ENCODE data around the gene DCC. TPM values are rescaled to one million over a fixed set of nuclear protein-coding genes. Genes with fewer than 3 reads are reported as not detected.

DCC gene
- total RNA-seq, 1 experiment from 2014 or later, result not detected

DNA sequence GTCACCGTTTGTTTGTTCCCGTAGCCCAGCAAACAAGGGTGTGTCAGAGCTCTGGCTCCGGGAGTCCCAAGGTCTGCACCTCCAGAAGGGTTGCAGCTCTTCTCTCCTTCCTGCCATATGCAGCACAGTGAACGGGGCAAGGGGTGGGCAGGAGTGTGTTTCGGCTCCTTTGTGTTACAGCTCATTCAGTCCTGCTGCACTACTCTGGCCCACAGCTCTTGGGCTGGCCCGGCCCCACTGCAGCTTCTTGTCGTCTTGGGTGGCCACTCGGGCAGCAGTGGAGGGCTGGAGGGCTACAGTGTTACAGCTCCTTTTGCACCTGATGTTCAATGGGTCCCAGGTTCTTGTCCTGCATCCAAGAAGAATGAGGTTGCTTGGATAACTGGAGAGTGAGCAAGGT lies 408.3 kb downstream of the DCC start:
- Histone ChIP-seq H3K4me3 (ENCODE audit: low read length) (no peak overlapping the region), H3K36me3 (ENCODE audit: low read depth, low read length) (no peaks in the 10 kb centered on the region), H2AFZ (ENCODE audit: low read length) (no peak overlapping the region), H3K4me1 (ENCODE audit: insufficient read depth, low read length) (no peaks in the 10 kb centered on the region), H3K27me3 (ENCODE audit: low read length) (peaks cover 9% of the 10 kb centered on the region; the same call in 1 of the 2 replicates), H4K20me1 (ENCODE audit: low read length) (no peaks in the 10 kb centered on the region), H3K4me2 (ENCODE audit: low read length) (no peak overlapping the region), H3K9ac (ENCODE audit: low read length) (no peak overlapping the region), H3F3A (ENCODE audit: low read length, unreplicated experiment) (no peaks in the 10 kb centered on the region), H3K9me3 (ENCODE audit: low read length) (no peaks in the 10 kb centered on the region), H3K9me2 (replicated peaks; ENCODE audit: low read length) (no peaks in the 10 kb centered on the region), H3K27ac (ENCODE audit: low read length) (no peak overlapping the region), H3K79me2 (ENCODE audit: low read length) (no peaks in the 10 kb centered on the region)
- ChIA-PET CTCF (no interaction called here), POLR2A (ENCODE audit: unreplicated experiment) (no interaction called here)
- ATAC-seq (no peak), DNase-seq (no peak)
- intact Hi-C loops (cut with micrococcal nuclease), result no loop called here
- BruUV-seq (replicated peaks), result no TSS peak
- TF ChIP-seq EZH2phosphoT487 (IDR thresholded peaks at IDR 0.05; ENCODE audit: borderline replicate concordance, low read length) (no peak), EZH2 (IDR thresholded peaks at IDR 0.05; ENCODE audit: low read length, unreplicated experiment) (no peak)
- TF ChIP-seq, protein P1, sequence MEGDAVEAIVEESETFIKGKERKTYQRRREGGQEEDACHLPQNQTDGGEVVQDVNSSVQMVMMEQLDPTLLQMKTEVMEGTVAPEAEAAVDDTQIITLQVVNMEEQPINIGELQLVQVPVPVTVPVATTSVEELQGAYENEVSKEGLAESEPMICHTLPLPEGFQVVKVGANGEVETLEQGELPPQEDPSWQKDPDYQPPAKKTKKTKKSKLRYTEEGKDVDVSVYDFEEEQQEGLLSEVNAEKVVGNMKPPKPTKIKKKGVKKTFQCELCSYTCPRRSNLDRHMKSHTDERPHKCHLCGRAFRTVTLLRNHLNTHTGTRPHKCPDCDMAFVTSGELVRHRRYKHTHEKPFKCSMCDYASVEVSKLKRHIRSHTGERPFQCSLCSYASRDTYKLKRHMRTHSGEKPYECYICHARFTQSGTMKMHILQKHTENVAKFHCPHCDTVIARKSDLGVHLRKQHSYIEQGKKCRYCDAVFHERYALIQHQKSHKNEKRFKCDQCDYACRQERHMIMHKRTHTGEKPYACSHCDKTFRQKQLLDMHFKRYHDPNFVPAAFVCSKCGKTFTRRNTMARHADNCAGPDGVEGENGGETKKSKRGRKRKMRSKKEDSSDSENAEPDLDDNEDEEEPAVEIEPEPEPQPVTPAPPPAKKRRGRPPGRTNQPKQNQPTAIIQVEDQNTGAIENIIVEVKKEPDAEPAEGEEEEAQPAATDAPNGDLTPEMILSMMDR (conservative IDR thresholded peaks at IDR 0.05; ENCODE audit: low read depth, low read length), result no peak

DNA sequence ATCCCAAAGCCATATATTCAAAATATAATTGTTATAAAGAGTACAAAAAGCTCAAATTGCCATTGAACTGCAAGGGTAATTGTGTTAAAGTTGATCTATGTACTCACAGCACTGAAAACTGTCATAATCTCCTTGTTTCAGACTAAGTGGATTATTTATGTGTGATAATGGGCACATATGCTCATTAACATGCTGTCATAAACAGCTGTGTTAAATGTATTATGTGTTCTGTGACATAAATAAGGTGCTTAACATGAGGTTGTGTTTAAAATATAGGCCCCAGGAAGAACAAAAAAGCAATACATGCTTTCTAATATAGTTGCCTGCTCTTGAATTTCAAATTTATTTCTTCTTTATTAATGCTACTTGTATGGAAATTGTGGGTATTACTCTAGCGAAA lies 409.5 kb downstream of the DCC start:
- no peaks in the 10 kb centered on the region for H3K9me3 ChIP-seq (ENCODE audit: low read length)
- peaks cover 9% of the 10 kb centered on the region; the same call in 1 of the 2 replicates for H3K27me3 ChIP-seq (ENCODE audit: low read length)
- no peak for ATAC-seq
- no peak overlapping the region for H3K4me3 ChIP-seq (ENCODE audit: low read length)
- no peak overlapping the region for H3K9ac ChIP-seq (ENCODE audit: low read length)
- ChIA-PET CTCF (no interaction called here), POLR2A (ENCODE audit: unreplicated experiment) (no interaction called here)
- intact Hi-C loops (cut with micrococcal nuclease), result no loop called here
- H2AFZ ChIP-seq (ENCODE audit: low read length), result no peak overlapping the region
- H3F3A ChIP-seq (ENCODE audit: low read length, unreplicated experiment), result no peaks in the 10 kb centered on the region
- no peak overlapping the region for H3K27ac ChIP-seq (ENCODE audit: low read length)
- no peaks in the 10 kb centered on the region for H3K4me1 ChIP-seq (ENCODE audit: insufficient read depth, low read length)
- H3K36me3 ChIP-seq (ENCODE audit: low read depth, low read length), result no peaks in the 10 kb centered on the region
- no peak for TF ChIP-seq EZH2 (IDR thresholded peaks at IDR 0.05; ENCODE audit: low read length, unreplicated experiment)
- TF ChIP-seq EZH2phosphoT487 (IDR thresholded peaks at IDR 0.05; ENCODE audit: borderline replicate concordance, low read length), result no peak
- TF ChIP-seq, protein P1 (conservative IDR thresholded peaks at IDR 0.05; ENCODE audit: low read depth, low read length), result no peak
- H3K9me2 ChIP-seq (replicated peaks; ENCODE audit: low read length), result no peaks in the 10 kb centered on the region
- H4K20me1 ChIP-seq (ENCODE audit: low read length), result no peaks in the 10 kb centered on the region
- no peak for DNase-seq
- H3K4me2 ChIP-seq (ENCODE audit: low read length), result no peak overlapping the region
- H3K79me2 ChIP-seq (ENCODE audit: low read length), result no peaks in the 10 kb centered on the region
- BruUV-seq (replicated peaks), result no TSS peak

DNA sequence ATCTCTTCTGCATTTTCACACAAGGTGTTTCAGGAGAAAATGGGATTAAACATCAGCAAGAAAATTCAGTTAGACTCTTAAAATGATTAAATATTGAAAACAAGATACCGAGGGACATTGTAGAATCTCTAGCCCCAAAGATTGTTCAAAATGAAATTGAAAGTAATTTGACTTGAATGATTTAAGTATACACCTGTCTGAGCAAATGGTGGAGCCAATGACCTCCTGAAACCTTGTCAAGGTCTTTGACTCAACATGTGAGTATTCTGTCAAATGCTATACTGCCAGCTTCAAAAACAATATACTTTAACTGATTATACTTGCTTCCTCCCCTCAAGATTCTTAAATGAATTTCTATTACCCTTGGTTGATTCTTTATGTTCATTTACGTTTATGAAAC lies 411.0 kb downstream of the DCC start:
- no peaks in the 10 kb centered on the region for H3K9me3 ChIP-seq (ENCODE audit: low read length)
- H3K9me2 ChIP-seq (replicated peaks; ENCODE audit: low read length), result no peaks in the 10 kb centered on the region
- no peak overlapping the region for H3K4me2 ChIP-seq (ENCODE audit: low read length)
- BruUV-seq (replicated peaks), result no TSS peak
- H4K20me1 ChIP-seq (ENCODE audit: low read length), result no peaks in the 10 kb centered on the region
- DNase-seq (no peak), ATAC-seq (no peak)
- H3K79me2 ChIP-seq (ENCODE audit: low read length), result no peaks in the 10 kb centered on the region
- intact Hi-C loops (cut with micrococcal nuclease), result no loop called here
- H3K4me3 ChIP-seq (ENCODE audit: low read length), result no peak overlapping the region
- no peaks in the 10 kb centered on the region for H3K36me3 ChIP-seq (ENCODE audit: low read depth, low read length)
- no peaks in the 10 kb centered on the region for H3F3A ChIP-seq (ENCODE audit: low read length, unreplicated experiment)
- POLR2A ChIA-PET (ENCODE audit: unreplicated experiment), result no interaction called here
- no peaks in the 10 kb centered on the region for H3K4me1 ChIP-seq (ENCODE audit: insufficient read depth, low read length)
- no peak for TF ChIP-seq EZH2phosphoT487 (IDR thresholded peaks at IDR 0.05; ENCODE audit: borderline replicate concordance, low read length)
- no peak for TF ChIP-seq EZH2 (IDR thresholded peaks at IDR 0.05; ENCODE audit: low read length, unreplicated experiment)
- TF ChIP-seq, protein P1 (conservative IDR thresholded peaks at IDR 0.05; ENCODE audit: low read depth, low read length), result no peak
- H3K27ac ChIP-seq (ENCODE audit: low read length), result no peak overlapping the region
- CTCF ChIA-PET, result no interaction called here
- no peak overlapping the region for H2AFZ ChIP-seq (ENCODE audit: low read length)
- H3K9ac ChIP-seq (ENCODE audit: low read length), result no peak overlapping the region
- H3K27me3 ChIP-seq (ENCODE audit: low read length), result peaks cover 9% of the 10 kb centered on the region; the same call in 1 of the 2 replicates

All from PC-3 (cell line).